CD4-positive, alpha-beta T cell treated with Interleukin-6 at 100 ng/mL for 8 hours (primary cell): ENCODE measurements around the gene KAT5.
A peak's percentile ranks its signal among the peaks of the same experiment; 100 is the strongest.
"Not testable (repeated sequence)": the region's sequence is repeated elsewhere in the genome, so short reads cannot be mapped to it uniquely, and the experiment has no call there.

Experiments
- DNase-seq: peaks from one replicate; pipeline ENCODE4 v3.0.0-alpha.2; 2020; ENCODE audit warnings: mixed read lengths, low spot score

The KAT5 gene

DNA sequence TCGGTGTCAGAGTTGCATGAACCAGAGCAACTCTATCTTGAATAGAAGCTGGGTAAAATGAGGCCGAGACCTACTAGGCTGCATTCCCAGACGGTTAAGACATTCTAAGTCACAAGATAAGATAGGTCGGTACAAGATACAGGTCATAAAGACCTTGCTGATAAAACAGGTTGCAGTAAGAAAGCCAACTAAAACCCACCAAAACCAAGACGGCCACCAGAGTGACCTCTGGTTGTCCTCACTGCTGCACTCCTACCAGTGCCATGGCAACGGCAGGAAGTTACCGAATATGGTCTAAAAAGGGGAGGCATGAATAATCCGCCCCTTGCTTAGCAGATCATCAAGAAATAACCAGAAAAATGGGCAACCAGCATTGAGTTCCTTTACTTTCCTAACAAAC is 2.4 kb upstream of the KAT5 start:
- no peak for DNase-seq

DNA sequence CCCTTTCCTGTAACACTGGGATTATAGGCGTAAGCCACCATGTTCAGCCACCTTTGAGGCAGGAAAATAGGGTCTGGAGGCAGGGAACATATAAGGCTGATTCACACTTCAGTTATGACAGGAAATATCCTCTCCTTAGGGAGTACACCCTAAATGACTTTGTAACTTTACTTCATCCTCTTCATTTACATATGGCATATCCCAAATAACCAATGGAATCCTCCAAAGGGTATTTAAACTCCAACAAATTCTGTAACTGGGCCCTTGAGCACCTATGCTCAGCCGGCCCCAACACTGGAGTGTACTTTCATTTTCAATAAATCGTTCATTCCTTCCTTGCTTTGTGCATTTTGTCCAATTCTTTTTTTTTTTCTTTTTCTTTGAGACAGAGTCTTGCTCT is 1.6 kb upstream of the KAT5 start:
- DNase-seq: no peak

DNA sequence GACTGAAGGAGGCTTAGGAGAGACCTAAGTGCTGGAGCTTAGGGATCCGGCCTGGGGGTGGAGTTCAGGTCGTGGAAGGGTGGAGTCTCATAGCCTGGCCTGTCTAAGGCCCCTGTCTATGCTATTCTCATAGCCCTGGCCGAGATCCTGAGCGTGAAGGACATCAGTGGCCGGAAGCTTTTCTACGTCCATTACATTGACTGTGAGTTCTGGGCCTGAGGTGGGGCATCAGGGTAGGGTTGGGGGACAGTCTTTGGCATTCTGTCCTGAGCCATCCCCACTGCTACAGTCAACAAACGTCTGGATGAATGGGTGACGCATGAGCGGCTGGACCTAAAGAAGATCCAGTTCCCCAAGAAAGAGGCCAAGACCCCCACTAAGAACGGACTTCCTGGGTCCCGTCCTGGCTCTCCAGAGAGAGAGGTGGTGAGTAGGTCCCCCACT is 603 bp downstream of the KAT5 start:
- DNase-seq: no peak

DNA sequence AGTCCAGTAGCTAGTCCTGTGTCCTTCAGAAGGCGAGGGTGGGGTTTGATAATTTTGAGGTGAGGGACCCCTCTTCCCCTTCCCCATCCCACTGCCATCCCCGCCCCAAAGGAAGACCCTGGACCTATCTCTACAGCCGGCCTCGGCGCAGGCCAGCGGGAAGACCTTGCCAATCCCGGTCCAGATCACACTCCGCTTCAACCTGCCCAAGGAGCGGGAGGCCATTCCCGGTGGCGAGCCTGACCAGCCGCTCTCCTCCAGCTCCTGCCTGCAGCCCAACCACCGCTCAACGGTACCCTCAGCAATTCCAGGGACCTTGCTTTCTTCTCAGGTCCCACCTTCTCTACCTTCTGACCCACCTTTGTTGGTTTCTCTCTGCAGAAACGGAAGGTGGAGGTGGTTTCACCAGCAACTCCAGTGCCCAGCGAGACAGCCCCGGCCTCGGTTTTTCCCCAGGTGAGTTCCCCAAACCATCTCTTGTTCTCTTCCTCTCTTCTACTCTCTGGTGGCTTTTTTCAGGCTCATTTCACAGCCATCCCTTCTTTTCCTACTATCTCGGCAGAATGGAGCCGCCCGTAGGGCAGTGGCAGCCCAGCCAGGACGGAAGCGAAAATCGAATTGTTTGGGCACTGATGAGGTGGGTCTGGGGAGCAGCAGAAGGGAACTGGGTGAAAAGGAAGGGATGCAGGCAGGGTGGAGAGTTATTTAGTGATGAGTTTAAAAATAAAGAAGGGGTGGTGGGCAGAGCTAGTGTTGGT is 1.3 kb downstream of the KAT5 start:
- DNase-seq: no peak

DNA sequence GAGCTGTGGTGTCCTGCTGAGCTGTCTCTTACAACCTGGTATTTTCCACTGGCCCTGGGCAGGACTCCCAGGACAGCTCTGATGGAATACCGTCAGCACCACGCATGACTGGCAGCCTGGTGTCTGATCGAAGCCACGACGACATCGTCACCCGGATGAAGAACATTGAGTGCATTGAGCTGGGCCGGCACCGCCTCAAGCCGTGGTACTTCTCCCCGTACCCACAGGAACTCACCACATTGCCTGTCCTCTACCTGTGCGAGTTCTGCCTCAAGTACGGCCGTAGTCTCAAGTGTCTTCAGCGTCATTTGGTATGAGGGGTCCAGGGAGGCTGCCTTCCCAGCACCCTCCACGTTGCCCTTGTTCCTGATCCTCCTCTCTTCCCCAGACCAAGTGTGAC is 2.4 kb downstream of the KAT5 start:
- no peak for DNase-seq

DNA sequence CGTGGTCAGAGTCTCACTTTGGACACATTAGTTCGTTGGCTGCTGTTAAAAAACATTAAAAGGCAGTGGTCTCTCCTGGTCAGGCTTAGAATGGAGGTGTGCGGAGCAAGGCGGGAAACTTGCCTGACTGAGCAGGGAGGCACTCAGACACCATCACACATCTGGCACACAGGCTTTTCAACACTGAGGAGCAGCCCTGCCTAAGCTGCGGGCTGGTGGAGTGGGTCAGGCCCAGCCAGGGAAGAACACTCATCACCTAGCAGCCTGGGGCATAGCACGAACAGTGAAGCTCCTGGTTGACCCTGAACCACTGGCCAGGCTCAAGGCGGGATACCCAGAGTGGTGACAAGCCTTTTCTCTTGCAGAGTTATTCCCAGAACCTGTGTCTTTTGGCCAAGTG is 4.2 kb downstream of the KAT5 start:
- no peak for DNase-seq

DNA sequence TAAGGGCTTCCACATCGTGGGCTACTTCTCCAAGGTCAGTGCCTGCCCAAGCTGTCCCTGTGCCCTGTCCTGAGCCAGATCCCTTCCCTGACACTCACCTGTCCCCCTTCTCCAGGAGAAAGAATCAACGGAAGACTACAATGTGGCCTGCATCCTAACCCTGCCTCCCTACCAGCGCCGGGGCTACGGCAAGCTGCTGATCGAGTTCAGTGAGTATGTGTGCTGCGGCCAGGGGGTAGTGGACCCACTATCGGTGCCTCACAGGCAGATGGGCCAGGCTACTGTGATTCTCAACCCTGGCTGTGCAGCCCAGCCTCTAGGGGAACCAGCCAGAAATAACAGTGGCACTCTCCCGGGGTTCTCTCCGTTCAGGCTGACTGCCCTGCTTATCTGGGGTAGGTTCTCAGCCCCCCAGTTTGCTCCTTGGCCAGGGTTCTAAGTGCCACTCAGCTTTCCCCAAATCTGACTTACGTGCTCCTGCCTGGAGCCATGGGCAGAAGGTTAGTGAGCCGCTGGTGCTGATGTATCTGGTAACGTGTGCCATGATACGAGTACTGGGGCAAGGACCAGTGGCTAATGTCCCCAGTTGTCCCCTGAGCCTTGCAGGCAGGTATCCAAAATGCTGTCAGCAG is 4.8 kb downstream of the KAT5 start:
- DNase-seq: no peak

DNA sequence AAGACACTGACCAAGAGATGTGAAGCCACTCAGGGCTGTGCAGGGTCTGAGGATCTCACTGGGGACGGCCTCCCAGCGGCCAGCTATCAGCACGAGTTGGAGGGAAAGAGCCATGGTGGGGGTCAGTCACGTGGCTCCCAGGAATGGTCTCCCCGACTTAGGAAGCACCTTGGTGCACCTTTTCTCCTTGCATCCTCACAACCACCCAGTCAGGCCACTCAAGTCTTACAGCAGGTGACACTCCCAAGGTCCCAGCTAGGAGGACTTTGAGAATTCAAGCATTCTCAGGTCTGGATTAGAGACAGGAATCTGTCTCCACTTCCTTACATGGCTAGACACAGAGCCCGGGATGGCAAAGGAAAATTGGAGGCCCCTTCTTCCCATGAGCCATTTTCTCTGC is 5.9 kb downstream of the KAT5 start:
- DNase-seq: no peak

DNA sequence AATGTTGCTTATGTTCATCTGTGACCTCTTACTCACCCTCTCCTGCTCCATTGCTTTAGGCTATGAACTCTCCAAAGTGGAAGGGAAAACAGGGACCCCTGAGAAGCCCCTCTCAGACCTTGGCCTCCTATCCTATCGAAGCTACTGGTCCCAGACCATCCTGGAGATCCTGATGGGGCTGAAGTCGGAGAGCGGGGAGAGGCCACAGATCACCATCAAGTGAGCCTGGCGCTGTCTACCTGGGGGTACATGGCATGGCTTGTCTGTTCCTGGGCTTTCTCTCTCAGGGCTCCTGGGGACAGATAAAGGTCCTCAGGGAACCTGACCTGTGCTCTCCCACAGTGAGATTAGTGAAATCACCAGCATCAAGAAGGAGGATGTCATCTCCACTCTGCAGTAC is 6.5 kb downstream of the KAT5 start:
- no peak for DNase-seq

DNA sequence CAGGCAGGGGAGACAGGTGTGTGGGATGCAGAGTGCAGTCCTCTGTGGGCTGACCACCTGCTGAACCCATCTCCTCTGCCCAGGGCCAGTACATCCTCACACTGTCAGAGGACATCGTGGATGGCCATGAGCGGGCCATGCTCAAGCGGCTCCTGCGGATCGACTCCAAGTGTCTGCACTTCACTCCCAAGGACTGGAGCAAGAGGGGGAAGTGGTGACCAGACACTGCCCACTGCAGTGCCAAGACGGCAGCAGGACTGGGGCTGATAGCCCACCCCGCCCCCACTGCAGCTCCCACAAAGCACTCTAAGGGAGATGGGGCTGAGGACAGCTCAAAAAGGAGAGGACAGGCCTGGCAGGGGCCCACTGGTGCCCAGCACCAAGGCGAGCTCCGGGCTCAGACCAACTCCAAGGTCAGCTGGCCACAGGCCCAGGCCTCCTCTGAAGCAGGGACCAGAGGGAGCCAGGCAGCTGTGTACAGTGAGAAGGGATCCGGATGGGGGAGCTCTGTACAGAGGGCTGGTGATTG is 7.0 kb downstream of the KAT5 start:
- DNase-seq: no peak

DNA sequence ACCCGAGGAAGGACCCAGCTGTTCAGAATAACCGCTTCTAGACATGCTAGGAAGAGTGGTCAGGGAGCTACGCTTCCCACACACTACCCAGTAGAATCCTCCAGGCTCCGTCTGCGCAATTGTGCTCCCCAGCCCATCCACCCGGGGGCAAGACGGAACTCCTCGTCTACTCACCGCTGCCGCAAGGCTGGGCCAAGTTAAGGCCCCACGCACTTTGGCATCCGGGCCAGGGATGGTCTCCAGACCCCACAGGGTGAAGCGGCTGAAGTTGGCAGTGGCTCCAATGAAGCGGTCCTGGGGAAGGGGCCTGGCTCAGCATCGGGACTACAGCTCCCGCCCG is 7.8 kb downstream of the KAT5 start:
- no peak for DNase-seq

DNA sequence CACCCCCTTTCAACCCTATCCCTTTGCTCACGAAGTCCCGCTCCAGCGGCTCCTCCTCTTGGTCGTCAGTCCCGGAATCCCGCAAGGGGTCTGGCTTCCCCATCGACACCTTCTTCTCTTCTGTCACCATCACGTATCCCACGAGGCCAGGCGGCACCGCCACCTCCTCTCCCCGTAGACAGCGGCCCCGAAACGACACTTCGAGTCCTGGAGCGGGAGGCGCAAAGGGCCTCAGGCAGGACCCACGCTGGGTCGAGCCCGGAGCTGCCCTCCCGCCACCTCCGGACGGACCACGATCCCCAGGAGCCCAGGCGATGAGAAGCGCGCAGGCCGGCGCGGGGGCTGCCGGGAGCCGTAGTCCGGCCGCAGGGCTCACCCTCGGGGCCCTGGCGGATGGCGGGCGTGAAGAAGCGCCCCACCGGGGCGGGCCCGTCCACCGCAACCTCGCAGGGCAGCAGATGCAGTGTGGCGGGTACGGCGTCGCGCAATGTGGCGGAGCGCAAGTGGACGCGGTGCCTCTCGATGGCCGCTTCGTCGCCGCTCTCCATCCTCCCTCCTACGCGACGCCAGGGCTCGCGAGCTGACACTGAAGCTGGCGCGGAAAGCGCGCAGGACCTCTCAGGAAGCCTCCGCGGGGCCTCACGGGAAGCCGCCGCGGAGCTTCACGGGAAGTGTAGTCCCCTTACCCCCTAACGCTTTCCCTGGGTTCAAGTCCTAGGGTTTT is 8.3 kb downstream of the KAT5 start, which contains the start of gene RNASEH2C:
TSS of gene RNASEH2C (minus strand) at position 588 of the 724 bp plus-strand sequence. CDS start at position 548, 40 bp downstream.
- DNase-seq: peak; percentile 63

DNA sequence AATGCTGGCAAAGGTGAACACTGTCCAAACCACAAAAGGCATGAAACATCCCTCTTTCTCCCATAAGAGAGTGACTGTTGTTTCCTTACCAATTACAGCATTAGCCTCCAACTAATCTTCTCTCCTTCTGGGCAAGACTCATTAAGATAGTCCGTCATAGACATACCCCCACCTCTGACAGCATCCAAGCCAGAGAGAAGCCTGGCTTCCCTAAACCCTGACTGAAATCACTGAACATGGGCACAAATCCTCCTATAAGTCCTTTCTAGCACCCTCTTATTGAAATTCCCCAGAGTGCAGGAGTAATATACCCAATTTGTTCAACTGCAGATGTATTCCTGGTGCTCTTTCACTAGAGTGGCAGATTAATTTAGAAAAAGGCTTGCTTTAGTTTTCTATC is 10.2 kb downstream of the KAT5 start:
- DNase-seq: no peak

DNA sequence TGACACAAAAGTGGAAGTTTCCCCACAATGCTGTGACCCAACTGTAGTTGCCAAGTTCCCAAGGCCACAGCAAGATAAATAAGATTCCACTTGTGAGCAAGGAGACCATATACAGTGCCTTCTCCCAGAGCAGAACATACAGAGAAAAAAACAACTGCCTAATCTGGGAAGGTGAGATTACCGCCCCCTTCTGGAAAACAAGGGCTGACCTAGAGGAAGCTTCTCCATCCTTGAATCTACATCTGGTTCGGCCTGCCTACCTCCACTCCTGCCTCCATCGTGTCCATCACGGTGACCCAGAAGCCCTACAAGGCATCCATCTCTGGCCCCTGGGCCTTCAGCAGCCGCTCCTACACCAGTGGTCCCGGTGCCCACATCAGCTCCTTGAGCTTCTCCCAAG is 14.6 kb downstream of the KAT5 start:
- DNase-seq: no peak

DNA sequence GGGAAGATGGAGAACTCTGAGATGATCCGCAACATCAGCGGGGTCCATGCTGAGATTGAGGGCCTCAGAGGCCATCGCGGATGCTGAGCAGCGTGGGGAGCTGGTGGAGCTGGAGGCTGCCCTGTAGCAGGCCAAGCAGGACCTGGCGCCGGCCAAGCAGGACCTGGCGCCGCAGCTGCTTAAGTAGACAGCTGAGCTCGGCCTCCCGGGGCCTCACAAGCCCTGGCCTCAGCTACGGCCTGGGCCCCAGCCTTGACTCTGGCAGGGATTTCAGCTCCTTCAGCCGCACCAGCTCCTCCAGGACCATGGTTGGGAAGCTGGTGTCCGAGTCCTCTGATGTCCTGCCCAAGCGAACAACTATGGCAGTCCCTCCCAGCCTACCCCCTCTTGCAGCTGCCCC is 15.8 kb downstream of the KAT5 start:
- DNase-seq: no peak

DNA sequence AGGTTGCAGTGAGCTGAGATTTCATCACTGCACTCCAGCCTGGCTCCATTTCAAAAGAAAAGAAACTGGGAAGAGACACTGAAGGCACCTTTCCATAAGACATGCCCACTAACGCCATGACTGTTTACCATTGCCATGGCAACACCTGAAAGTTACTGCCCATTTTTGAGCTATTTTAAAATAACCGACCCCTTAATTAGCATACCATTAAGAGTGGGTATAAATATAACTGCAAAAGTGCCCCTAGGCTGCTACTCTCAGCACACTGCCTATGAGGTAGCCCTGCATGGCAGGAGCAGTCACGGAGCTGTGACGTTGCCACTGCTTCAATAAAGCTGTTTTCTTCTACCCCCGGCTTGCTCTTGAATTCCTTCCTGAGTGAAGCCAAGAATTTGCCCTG is 18.4 kb downstream of the KAT5 start:
- no peak for DNase-seq

DNA sequence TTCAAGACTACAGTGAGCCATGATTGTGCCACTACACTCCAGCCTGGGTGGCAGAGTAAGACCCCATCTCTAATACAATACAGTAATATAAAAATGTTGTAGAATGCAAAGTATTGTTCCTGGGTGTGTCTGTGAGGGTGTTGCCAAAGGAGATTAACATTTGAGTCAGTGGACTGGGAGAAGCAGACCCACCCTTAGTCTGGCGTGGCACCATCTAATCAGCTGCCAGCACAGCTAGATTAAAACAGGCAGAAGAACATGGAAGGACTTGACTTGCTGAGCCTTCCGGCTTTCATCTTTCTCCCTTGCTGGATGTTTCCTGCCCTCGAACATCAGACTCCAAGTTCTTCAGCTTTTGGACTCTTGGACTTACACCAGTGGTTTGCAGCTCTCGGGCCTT is 23.1 kb downstream of the KAT5 start:
- DNase-seq: not testable (repeated sequence)

DNA sequence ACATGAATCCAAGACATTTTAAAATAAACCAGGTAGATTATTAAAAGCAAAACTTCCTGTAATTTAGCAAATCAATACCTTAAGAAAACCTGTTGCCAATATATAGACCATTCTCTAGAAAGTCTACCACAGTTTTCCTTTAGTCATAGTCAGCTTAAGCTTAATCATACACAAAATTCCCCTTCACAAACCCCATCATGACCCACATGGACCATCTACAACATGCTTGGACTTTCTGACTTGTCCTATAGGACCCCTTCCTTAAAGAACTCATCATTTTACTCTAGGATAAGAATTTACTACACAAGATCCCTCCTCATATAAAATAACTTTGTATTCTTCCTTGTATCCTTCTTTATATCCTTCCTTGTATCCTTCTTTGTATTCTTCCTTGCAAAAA is 24.8 kb downstream of the KAT5 start:
- DNase-seq: no peak

DNA sequence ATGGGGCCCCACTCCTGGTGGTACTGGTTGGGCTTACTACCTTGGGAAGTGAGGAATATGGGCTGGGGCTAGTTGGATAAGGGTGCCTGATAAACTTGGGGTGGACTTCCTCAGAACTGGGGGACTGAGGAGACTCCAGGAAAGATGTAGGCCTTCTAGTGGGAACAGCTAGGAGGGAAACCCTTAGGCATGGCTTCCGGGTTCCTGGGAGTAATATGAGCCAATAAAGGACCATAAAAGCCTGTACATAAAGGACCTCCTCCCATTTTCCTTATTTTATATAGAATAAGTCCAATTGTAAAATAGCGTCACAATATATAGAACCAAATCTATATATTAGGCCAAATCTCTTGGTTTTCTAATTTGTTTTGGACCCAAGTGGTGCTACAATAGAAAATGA is 27.0 kb downstream of the KAT5 start:
- no peak for DNase-seq

DNA sequence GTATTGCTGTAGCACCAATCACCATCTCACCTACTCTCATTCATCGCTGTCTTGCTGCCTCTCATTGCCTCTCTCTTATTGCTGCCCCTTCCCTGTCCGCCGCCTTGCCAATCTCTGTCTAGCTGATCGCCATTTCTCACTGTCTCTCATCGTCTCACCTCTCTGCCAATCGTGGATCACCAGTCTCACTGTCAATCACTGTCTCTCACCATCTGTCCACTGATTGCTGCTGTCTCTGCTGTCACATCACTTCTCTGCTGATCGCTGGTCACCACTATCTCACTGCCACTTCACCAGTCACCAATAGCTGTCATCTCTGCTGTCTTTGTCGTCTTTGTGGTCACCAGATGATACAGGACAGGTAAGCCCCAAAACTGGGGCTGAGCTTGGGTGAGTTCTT is 29.1 kb downstream of the KAT5 start:
- DNase-seq: no peak

DNA sequence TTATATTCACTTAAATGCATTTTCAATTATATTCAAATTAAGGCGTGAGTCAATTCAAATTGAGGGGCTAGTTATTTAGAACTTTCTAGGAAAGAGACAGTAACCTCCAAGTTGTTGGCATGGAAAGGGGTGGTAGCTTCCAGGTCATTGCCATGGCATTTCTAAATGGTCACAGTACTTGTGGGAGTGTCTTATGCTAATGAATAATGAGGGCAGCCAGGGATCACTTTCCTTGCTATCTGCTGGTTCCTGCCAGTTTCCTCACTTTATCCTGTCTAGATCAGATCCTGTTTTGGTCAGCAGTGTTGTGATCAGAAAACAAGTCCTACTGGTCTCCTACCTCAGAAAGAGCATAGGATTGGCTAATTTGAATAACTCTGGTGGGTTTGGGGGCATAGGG is 30.3 kb downstream of the KAT5 start:
- DNase-seq: no peak

DNA sequence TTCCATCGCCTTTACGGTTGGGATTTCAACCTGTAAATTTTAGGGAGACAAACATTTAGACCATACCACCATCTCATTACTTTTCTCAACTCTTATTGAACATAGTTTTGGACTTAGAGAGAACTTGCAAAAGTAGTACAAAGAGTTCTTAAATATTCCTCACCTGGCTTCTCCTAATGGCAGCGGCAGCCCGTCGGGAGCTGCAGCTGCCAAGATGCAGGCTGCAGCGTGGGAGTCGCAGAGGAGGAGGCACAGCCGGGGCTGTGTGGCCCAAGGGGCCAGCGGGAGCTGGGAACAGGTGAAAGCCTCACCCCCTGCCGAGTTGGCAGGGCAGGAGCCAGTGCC is 31.6 kb downstream of the KAT5 start:
- DNase-seq: no peak

DNA sequence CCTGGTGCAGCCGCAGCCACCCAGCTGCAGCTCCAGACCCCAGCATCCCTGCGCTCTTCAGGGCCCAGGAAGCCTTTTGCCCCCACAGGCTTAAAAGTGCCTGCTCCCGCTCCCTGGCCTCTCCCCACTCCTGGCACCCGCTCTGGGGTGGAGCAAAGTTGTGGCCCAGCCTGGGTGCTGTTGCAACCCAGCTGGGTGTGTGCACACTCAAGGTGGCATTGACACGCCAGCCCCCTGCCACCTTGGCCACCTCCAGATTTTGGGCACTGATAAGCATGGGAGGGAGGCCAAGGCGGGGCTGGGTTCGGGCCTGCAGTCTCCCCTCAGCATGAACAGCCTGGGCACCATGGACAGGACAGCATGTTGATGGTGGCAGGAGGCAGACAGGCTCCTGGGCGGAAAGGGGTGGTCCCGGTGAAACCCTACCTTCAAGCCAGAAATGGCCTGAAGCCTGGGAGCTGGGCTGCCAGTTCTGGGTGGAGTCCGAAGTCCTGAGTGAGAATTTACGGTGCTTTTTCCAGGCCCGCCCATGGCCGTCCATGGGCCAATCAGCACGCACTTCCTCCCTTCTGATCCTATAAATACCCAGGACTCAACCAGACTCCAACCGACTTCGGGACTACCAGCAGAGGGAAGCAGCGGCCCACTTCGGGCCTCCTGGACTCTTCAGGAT is 32.1 kb downstream of the KAT5 start:
- DNase-seq: no peak
